ENCODE results near the gene RALGDS. TPM values are rescaled to one million over a fixed set of nuclear protein-coding genes. Genes with fewer than 3 reads are reported as not detected.
"Not testable (repeated sequence)": the region's sequence is repeated elsewhere in the genome, so short reads cannot be mapped to it uniquely, and the experiment has no call there.

The RALGDS gene
- 30.4 and 34.6 TPM in 2 replicates for total RNA-seq

- peak; percentile 39 for DNase-seq (ENCODE audit: low read depth, low spot score)
Observed at GRCh38 chr9:133121198-133121914, at the start of gene RALGDS. TSS of gene RALGDS (minus strand) at chr9:133121240. CDS start at chr9:133121154, 86 bp downstream.

- no peak for DNase-seq (ENCODE audit: low read depth, low spot score)
Observed at GRCh38 chr9:133170716-133171115, 49.7 kb upstream of the RALGDS start.

GRCh38 chr9:133169687-133170086 lies 48.6 kb upstream of the RALGDS start:
- not testable (repeated sequence) for DNase-seq (ENCODE audit: low read depth, low spot score)

GRCh38 chr9:133169102-133169501 lies 48.1 kb upstream of the RALGDS start:
- no peak for DNase-seq (ENCODE audit: low read depth, low spot score)

GRCh38 chr9:133168432-133168831 lies 47.4 kb upstream of the RALGDS start:
- DNase-seq (ENCODE audit: low read depth, low spot score) = no peak

GRCh38 chr9:133167769-133168168 lies 46.7 kb upstream of the RALGDS start:
- DNase-seq (ENCODE audit: low read depth, low spot score) = no peak

- no peak for DNase-seq (ENCODE audit: low read depth, low spot score)
Observed at GRCh38 chr9:133167096-133167730, 46.2 kb upstream of the RALGDS start.

GRCh38 chr9:133166392-133166791 lies 45.4 kb upstream of the RALGDS start:
- no peak for DNase-seq (ENCODE audit: low read depth, low spot score)

- DNase-seq (ENCODE audit: low read depth, low spot score) = no peak
Observed at GRCh38 chr9:133165452-133165730, 44.4 kb upstream of the RALGDS start.

GRCh38 chr9:133164191-133164590 lies 43.2 kb upstream of the RALGDS start:
- DNase-seq (ENCODE audit: low read depth, low spot score) = no peak

- DNase-seq (ENCODE audit: low read depth, low spot score) = no peak
Observed at GRCh38 chr9:133163504-133164172, 42.6 kb upstream of the RALGDS start, which contains the start of gene GBGT1. TSS of gene GBGT1 (minus strand) at chr9:133163914. CDS start at chr9:133162412, 1,502 bp downstream.

GRCh38 chr9:133162861-133163503 lies 41.9 kb upstream of the RALGDS start:
- DNase-seq (ENCODE audit: low read depth, low spot score) = no peak

- no peak for DNase-seq (ENCODE audit: low read depth, low spot score)
Observed at GRCh38 chr9:133161547-133161950, 40.5 kb upstream of the RALGDS start.

- peak; percentile 35 for DNase-seq (ENCODE audit: low read depth, low spot score)
Observed at GRCh38 chr9:133160742-133161546, 39.9 kb upstream of the RALGDS start.

- no peak for DNase-seq (ENCODE audit: low read depth, low spot score)
Observed at GRCh38 chr9:133158695-133159094, 37.7 kb upstream of the RALGDS start.

- no peak for DNase-seq (ENCODE audit: low read depth, low spot score)
Observed at GRCh38 chr9:133155156-133155555, 34.1 kb upstream of the RALGDS start.

- DNase-seq (ENCODE audit: low read depth, low spot score) = no peak
Observed at GRCh38 chr9:133154097-133154989, 33.3 kb upstream of the RALGDS start.

GRCh38 chr9:133153227-133154096 lies 32.4 kb upstream of the RALGDS start:
- no peak for DNase-seq (ENCODE audit: low read depth, low spot score)
